ENCODE measurements around the gene RER1.

- TF ChIP-seq CTCF (IDR thresholded peaks at IDR 0.05; ENCODE audit: insufficient read depth, low read length, poor library complexity, severe bottlenecking) (no peak), EZH2phosphoT487 (conservative IDR thresholded peaks at IDR 0.05; ENCODE audit: low read length) (no peak)
These were observed 49.1 kb upstream of the RER1 start for GRCh38 chr1:2342384-2343022.

Measured in SU-DHL-6 (cell line).